Ascending aorta (tissue), 2 donors: ENCODE results near the gene STON1. TPM values are rescaled to one million over a fixed set of nuclear protein-coding genes. Genes with fewer than 3 reads are reported as not detected.
"Not testable (repeated sequence)": the region's sequence is repeated elsewhere in the genome, so short reads cannot be mapped to it uniquely, and the experiment has no call there.

Source experiments
- DNase-seq, 2 donors: peaks; one replicate each; pipeline ENCODE4 v3.0.0-alpha.2; 2019; ENCODE audit warnings: low spot score in 2 of 2
- H3K27ac ChIP-seq, 2 donors: fragments of 200-600 bp; sonication (generic); one replicate each; pipeline ENCODE4 v1.5.1; 2016 to 2017; ENCODE audit warnings: mild to moderate bottlenecking in 1 of 2
- H3K27me3 ChIP-seq: fragments of 200-600 bp; sonication (generic); one replicate; pipeline ENCODE4 v1.5.1; 2017
- H3K36me3 ChIP-seq, 2 donors: fragments of 200-600 bp; sonication (generic); one replicate each; pipeline ENCODE4 v1.5.1; 2016
- H3K4me1 ChIP-seq, 2 donors: fragments of 200-600 bp; sonication (generic); one replicate each; pipeline ENCODE4 v1.5.1; 2016 to 2017; ENCODE audit warnings: mild to moderate bottlenecking in 1 of 2
- H3K4me3 ChIP-seq, 2 donors: fragments of 200-600 bp; sonication (generic); one replicate each; pipeline ENCODE4 v1.5.1; 2016 to 2017; ENCODE audit warnings: mild to moderate bottlenecking in 1 of 2
- H3K9me3 ChIP-seq, 2 donors: fragments of 200-600 bp; sonication (generic); one replicate each; pipeline ENCODE4 v1.5.1; 2016
- intact Hi-C: fragments of 100-400 bp; cut with DNase I; formaldehyde crosslinking; loops from one replicate; pipeline ENCODE4 v1.15.1; 2023
- total RNA-seq: library from RNA; depleted of rRNA; stranded (reverse); fragments of >200 nt; gene quantifications from one replicate; pipeline ENCODE4 v1.1.0, GENCODE V29; 2016
- TF ChIP-seq, protein P1 (sequence below), 3 experiments: fragments of 200-600 bp in 2 of 3; fragments of 450-650 bp in 1 of 3; sonication (generic) in 2 of 3; IDR thresholded peaks; one replicate each; pipeline ENCODE4 v1.5.1; 2016 to 2019; ENCODE audit warnings: antibody characterized with exemption in 3 of 3, mild to moderate bottlenecking in 1 of 3, moderate library complexity in 1 of 3

Gene STON1
- total RNA-seq, 1 donor from 2014 or later = 23.4 TPM

DNA sequence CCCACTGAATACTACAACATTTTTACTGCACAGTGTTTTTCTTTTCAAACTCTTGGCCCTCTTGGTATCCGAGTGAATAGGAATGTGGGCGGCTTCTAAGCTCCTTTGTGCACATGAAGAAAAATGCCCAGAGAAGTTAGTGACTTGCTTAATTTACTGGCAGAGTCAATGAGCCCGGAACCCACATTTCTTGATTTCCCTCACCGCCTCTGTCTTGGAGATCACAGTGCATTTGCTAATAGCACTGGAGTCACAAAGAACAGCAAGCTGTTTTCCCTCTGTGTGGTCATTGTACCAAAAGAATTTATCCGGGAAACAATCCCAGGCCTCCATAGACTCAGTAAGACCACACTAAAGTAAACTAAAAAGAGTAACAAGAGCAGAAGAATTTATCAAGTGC lies 18.9 kb downstream of the STON1 start:
- no peaks in the 10 kb centered on the region for H3K36me3 ChIP-seq
- intact Hi-C loops = no loop called here
- H3K27ac ChIP-seq = peak overlapping the region; percentile 57 to 65
- no peak for DNase-seq
- TF ChIP-seq, protein P1, sequence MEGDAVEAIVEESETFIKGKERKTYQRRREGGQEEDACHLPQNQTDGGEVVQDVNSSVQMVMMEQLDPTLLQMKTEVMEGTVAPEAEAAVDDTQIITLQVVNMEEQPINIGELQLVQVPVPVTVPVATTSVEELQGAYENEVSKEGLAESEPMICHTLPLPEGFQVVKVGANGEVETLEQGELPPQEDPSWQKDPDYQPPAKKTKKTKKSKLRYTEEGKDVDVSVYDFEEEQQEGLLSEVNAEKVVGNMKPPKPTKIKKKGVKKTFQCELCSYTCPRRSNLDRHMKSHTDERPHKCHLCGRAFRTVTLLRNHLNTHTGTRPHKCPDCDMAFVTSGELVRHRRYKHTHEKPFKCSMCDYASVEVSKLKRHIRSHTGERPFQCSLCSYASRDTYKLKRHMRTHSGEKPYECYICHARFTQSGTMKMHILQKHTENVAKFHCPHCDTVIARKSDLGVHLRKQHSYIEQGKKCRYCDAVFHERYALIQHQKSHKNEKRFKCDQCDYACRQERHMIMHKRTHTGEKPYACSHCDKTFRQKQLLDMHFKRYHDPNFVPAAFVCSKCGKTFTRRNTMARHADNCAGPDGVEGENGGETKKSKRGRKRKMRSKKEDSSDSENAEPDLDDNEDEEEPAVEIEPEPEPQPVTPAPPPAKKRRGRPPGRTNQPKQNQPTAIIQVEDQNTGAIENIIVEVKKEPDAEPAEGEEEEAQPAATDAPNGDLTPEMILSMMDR (IDR thresholded peaks at IDR 0.05) = no peak
- H3K9me3 ChIP-seq = no peaks in the 10 kb centered on the region
- H3K27me3 ChIP-seq = no peaks in the 10 kb centered on the region
- H3K4me3 ChIP-seq = no peak overlapping the region
- peaks cover 0 to 10% of the 10 kb centered on the region in 2 donors for H3K4me1 ChIP-seq

DNA sequence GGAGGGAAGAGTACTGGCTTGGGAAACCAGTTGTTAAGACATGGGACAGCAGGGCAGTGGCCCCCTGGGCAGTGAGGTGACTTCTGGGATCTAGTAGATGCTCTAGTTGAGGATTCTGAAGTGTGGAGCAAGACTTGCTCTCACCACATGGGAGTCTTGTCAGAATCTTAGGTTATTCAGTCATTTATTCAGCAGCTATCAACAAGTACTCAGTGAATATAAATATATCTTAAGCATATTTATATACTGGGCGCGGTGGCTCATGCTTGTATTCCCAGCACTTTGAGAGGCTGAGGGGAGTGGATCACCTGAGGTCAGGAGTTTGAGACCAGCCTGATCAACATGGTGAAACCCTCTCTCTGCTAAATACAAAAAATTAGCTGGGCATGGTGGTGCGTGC lies 20.0 kb downstream of the STON1 start:
- peak in 1 of 2 donors; percentile 1 for DNase-seq
- Histone ChIP-seq H3K27ac (no peak overlapping the region), H3K36me3 (no peaks in the 10 kb centered on the region), H3K4me1 (peaks cover 0 to 10% of the 10 kb centered on the region in 2 donors), H3K4me3 (no peak overlapping the region), H3K27me3 (no peaks in the 10 kb centered on the region), H3K9me3 (no peaks in the 10 kb centered on the region)
- intact Hi-C loops = no loop called here
- TF ChIP-seq, protein P1 (IDR thresholded peaks at IDR 0.05) = no peak

DNA sequence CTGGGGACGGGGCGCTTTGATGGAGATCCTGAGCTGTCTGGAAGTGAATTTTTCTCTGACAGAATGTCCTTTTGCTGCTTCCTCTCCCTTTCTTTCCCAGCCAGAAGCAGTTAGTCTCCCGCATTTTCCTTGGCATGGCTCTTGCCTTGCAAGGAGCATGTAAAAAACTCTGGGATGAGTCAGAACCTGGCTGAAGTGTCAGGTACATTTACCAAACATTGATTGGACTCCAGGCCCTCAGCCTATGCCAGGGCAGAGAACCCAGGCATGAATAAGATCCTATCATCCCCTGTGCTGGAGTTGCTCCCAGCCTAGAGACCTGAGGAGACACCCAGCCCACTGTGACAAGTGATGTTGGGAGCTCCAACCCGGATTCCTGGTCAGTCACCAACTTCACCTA lies 21.6 kb downstream of the STON1 start:
- no peaks in the 10 kb centered on the region for H3K36me3 ChIP-seq
- no peaks in the 10 kb centered on the region for H3K9me3 ChIP-seq
- TF ChIP-seq, protein P1 (IDR thresholded peaks at IDR 0.05) = no peak
- H3K4me1 ChIP-seq = peaks cover 0 to 10% of the 10 kb centered on the region in 2 donors
- intact Hi-C loops = no loop called here
- peak in 1 of 2 donors; percentile 59 for DNase-seq
- no peaks in the 10 kb centered on the region for H3K27me3 ChIP-seq
- no peak overlapping the region for H3K4me3 ChIP-seq
- H3K27ac ChIP-seq = no peak overlapping the region

GRCh38 chr2:48555071-48555470 lies 25.1 kb downstream of the STON1 start:
- H3K9me3 ChIP-seq, H3K27ac ChIP-seq, intact Hi-C loops, H3K4me3 ChIP-seq, H3K4me1 ChIP-seq, H3K27me3 ChIP-seq, H3K36me3 ChIP-seq, DNase-seq: not testable (repeated sequence)

DNA sequence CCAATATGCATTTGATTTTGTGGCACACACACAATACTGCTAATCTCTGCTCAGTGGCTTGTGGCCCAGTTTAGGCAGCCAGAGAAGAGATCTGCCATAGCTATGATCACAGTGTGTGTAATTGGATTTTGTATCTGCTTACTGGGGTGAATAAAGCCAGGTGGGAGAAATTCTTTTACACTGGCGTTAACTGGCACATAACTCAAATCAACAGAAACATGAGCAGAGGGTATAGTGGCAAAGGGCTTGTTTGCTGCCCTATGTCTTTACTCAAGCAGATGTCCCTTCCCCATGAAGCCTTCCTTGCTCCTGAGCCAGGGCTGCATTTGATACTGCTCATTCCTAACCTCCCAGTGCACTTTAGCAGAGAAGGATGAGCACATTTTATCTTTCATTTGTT lies 28.5 kb downstream of the STON1 start:
- H3K4me3 ChIP-seq = no peak overlapping the region
- TF ChIP-seq, protein P1 (IDR thresholded peaks at IDR 0.05) = no peak
- DNase-seq = no peak
- peaks cover 0 to 4% of the 10 kb centered on the region in 2 donors for H3K36me3 ChIP-seq
- no peaks in the 10 kb centered on the region for H3K27me3 ChIP-seq
- intact Hi-C loops = no loop called here
- no peak overlapping the region for H3K27ac ChIP-seq
- H3K4me1 ChIP-seq = no peaks in the 10 kb centered on the region
- no peaks in the 10 kb centered on the region for H3K9me3 ChIP-seq

GRCh38 chr2:48560546-48561209 lies 30.7 kb downstream of the STON1 start:
- H3K27me3 ChIP-seq = no peaks in the 10 kb centered on the region
- peak in 1 of 2 donors; percentile 1 for DNase-seq
- H3K9me3 ChIP-seq = no peaks in the 10 kb centered on the region
- TF ChIP-seq, protein P1 (IDR thresholded peaks at IDR 0.05) = no peak
- no peaks in the 10 kb centered on the region for H3K4me1 ChIP-seq
- intact Hi-C loops = no loop called here
- H3K27ac ChIP-seq = no peak overlapping the region
- H3K36me3 ChIP-seq = peaks cover 0 to 4% of the 10 kb centered on the region in 2 donors
- H3K4me3 ChIP-seq = no peak overlapping the region
